Measurements from ENCODE around the gene ERMARD.

ERMARD gene

GRCh38 chr6:169723991-169724493, 27.4 kb upstream of the ERMARD start:
- Mint-ChIP-seq H3K4me1 (peaks cover 50% of the 10 kb centered on the region), H3K27me3 (peaks cover 7% of the 10 kb centered on the region), H3K36me3 (peaks cover 13% of the 10 kb centered on the region), H3K4me3 (peak overlapping the region; percentile 70), H3K9me3 (no peaks in the 10 kb centered on the region), H3K27ac (peak overlapping the region; percentile 68)
- DNase-seq: peak; percentile 50
- CTCF ChIA-PET: no interaction called here

- H3K4me1 Mint-ChIP-seq: peaks cover 45% of the 10 kb centered on the region
- no peaks in the 10 kb centered on the region for H3K9me3 Mint-ChIP-seq
- peaks cover 7% of the 10 kb centered on the region for H3K27me3 Mint-ChIP-seq
- CTCF ChIA-PET: interaction anchor here (1.0 kb wide), 1 partner anchor 65 kb away, joined by 3 read pairs; no protein-coding TSS in a partner anchor
- peak within 1 kb of the TSS; percentile 93 for H3K27ac Mint-ChIP-seq
- peak; percentile 70 for DNase-seq
- H3K4me3 Mint-ChIP-seq: peak within 1 kb of the TSS; percentile 80
- H3K36me3 Mint-ChIP-seq: peaks cover 7% of the 10 kb centered on the region
Measured at GRCh38 chr6:169724494-169725124, 26.8 kb upstream of the ERMARD start, which contains the start of gene PHF10. Gene PHF10, minus strand, starts transcription at chr6:169724500. Its CDS starts 569 bp downstream, at chr6:169723931.

- Mint-ChIP-seq H3K4me1 (peaks cover 40% of the 10 kb centered on the region), H3K36me3 (peaks cover 3% of the 10 kb centered on the region), H3K27ac (peak overlapping the region; percentile 83), H3K9me3 (no peaks in the 10 kb centered on the region), H3K4me3 (peak overlapping the region; percentile 79), H3K27me3 (peaks cover 10% of the 10 kb centered on the region)
- DNase-seq: no peak
- CTCF ChIA-PET: interaction anchor here (1.0 kb wide), 1 partner anchor 64 kb away, joined by 3 read pairs; no protein-coding TSS in a partner anchor
Measured at GRCh38 chr6:169725125-169726048, 26.0 kb upstream of the ERMARD start.

GRCh38 chr6:169726049-169726400, 25.4 kb upstream of the ERMARD start:
- no peak for DNase-seq
- H3K9me3 Mint-ChIP-seq: no peaks in the 10 kb centered on the region
- H3K4me3 Mint-ChIP-seq: peak overlapping the region; percentile 79
- H3K27ac Mint-ChIP-seq: peak overlapping the region; percentile 70
- H3K4me1 Mint-ChIP-seq: peaks cover 35% of the 10 kb centered on the region
- H3K36me3 Mint-ChIP-seq: no peaks in the 10 kb centered on the region
- CTCF ChIA-PET: no interaction called here
- peaks cover 16% of the 10 kb centered on the region for H3K27me3 Mint-ChIP-seq

GRCh38 chr6:169726963-169727362, 24.5 kb upstream of the ERMARD start:
- peaks cover 16% of the 10 kb centered on the region for H3K27me3 Mint-ChIP-seq
- CTCF ChIA-PET: no interaction called here
- DNase-seq: no peak

GRCh38 chr6:169729961-169730360, 21.5 kb upstream of the ERMARD start:
- Mint-ChIP-seq H3K4me3 (no peak overlapping the region), H3K36me3 (no peaks in the 10 kb centered on the region), H3K4me1 (peaks cover 18% of the 10 kb centered on the region), H3K9me3 (no peaks in the 10 kb centered on the region), H3K27ac (no peak overlapping the region), H3K27me3 (peaks cover 32% of the 10 kb centered on the region)
- DNase-seq: no peak
- CTCF ChIA-PET: no interaction called here

More at GRCh38 chr6:169726963-169727362, 24.5 kb upstream of the ERMARD start:
- Mint-ChIP-seq H3K36me3 (no peaks in the 10 kb centered on the region), H3K27ac (no peak overlapping the region), H3K9me3 (no peaks in the 10 kb centered on the region), H3K4me3 (no peak overlapping the region), H3K4me1 (peaks cover 28% of the 10 kb centered on the region)

GRCh38 chr6:169738204-169738975, 13.0 kb upstream of the ERMARD start:
- no peaks in the 10 kb centered on the region for H3K9me3 Mint-ChIP-seq
- H3K36me3 Mint-ChIP-seq: no peaks in the 10 kb centered on the region
- no peak for DNase-seq
- no peak overlapping the region for H3K27ac Mint-ChIP-seq
- H3K27me3 Mint-ChIP-seq: peaks cover 36% of the 10 kb centered on the region
- CTCF ChIA-PET: no interaction called here
- no peak overlapping the region for H3K4me3 Mint-ChIP-seq
- no peaks in the 10 kb centered on the region for H3K4me1 Mint-ChIP-seq

GRCh38 chr6:169738976-169739529, 12.4 kb upstream of the ERMARD start:
- Mint-ChIP-seq H3K9me3 (no peaks in the 10 kb centered on the region), H3K4me3 (no peak overlapping the region), H3K4me1 (no peaks in the 10 kb centered on the region), H3K27ac (no peak overlapping the region), H3K27me3 (peaks cover 32% of the 10 kb centered on the region), H3K36me3 (no peaks in the 10 kb centered on the region)
- DNase-seq: no peak
- CTCF ChIA-PET: no interaction called here

- Mint-ChIP-seq H3K9me3 (peaks cover 5% of the 10 kb centered on the region), H3K27ac (no peak overlapping the region), H3K4me1 (no peaks in the 10 kb centered on the region), H3K27me3 (peaks cover 19% of the 10 kb centered on the region), H3K4me3 (no peak overlapping the region), H3K36me3 (no peaks in the 10 kb centered on the region)
- CTCF ChIA-PET: interaction anchor here (1.1 kb wide), 1 partner anchor 9 kb away, joined by 3 read pairs; no protein-coding TSS in a partner anchor
- no peak for DNase-seq
Measured at GRCh38 chr6:169741344-169741743, 10.1 kb upstream of the ERMARD start.

- Mint-ChIP-seq H3K27ac (no peak overlapping the region), H3K27me3 (no peaks in the 10 kb centered on the region)
- DNase-seq: no peak
Measured at GRCh38 chr6:169745405-169745804, 6.0 kb upstream of the ERMARD start.

GRCh38 chr6:169746556-169746955, 4.9 kb upstream of the ERMARD start:
- H3K27me3 Mint-ChIP-seq: peaks cover 5% of the 10 kb centered on the region
- H3K9me3 Mint-ChIP-seq: peaks cover 5% of the 10 kb centered on the region
- no peak for DNase-seq
- CTCF ChIA-PET: no interaction called here
- no peak overlapping the region for H3K27ac Mint-ChIP-seq
- no peak overlapping the region for H3K4me3 Mint-ChIP-seq
- H3K36me3 Mint-ChIP-seq: peaks cover 20% of the 10 kb centered on the region
- H3K4me1 Mint-ChIP-seq: peaks cover 19% of the 10 kb centered on the region

More at GRCh38 chr6:169745405-169745804, 6.0 kb upstream of the ERMARD start:
- H3K4me1 Mint-ChIP-seq: peaks cover 12% of the 10 kb centered on the region
- peaks cover 5% of the 10 kb centered on the region for H3K9me3 Mint-ChIP-seq
- no peak overlapping the region for H3K4me3 Mint-ChIP-seq
- H3K36me3 Mint-ChIP-seq: peaks cover 12% of the 10 kb centered on the region
- CTCF ChIA-PET: no interaction called here

- Mint-ChIP-seq H3K36me3 (peaks cover 24% of the 10 kb centered on the region), H3K4me3 (peak overlapping the region; percentile 98), H3K4me1 (peaks cover 34% of the 10 kb centered on the region), H3K27me3 (peaks cover 5% of the 10 kb centered on the region), H3K9me3 (no peaks in the 10 kb centered on the region), H3K27ac (peak overlapping the region; percentile 95)
- no peak for DNase-seq
- CTCF ChIA-PET: no interaction called here
Measured at GRCh38 chr6:169752074-169752623, 727 bp downstream of the ERMARD start.

GRCh38 chr6:169755162-169755561, 3.7 kb downstream of the ERMARD start:
- H3K27ac Mint-ChIP-seq: no peak overlapping the region
- H3K27me3 Mint-ChIP-seq: peaks cover 5% of the 10 kb centered on the region
- H3K9me3 Mint-ChIP-seq: no peaks in the 10 kb centered on the region
- H3K4me3 Mint-ChIP-seq: no peak overlapping the region
- H3K36me3 Mint-ChIP-seq: peaks cover 24% of the 10 kb centered on the region
- peaks cover 24% of the 10 kb centered on the region for H3K4me1 Mint-ChIP-seq
- DNase-seq: no peak
- CTCF ChIA-PET: interaction anchor here (0.7 kb wide), 1 partner anchor 53 kb away, joined by 3 read pairs; no protein-coding TSS in a partner anchor

Data from activated naive CD4-positive, alpha-beta T cell treated with anti-CD3 and anti-CD28 coated beads, Interleukin-2, amount 10 ng/mL, durations not matched to agents 7 days and 5 days (primary cell).